Mucosa of descending colon (tissue), 3 donors: ENCODE data around the gene PAPSS2. TPM values are rescaled to one million over a fixed set of nuclear protein-coding genes. Genes with fewer than 3 reads are reported as not detected.
"Not testable (repeated sequence)": the region's sequence is repeated elsewhere in the genome, so short reads cannot be mapped to it uniquely, and the experiment has no call there.

Experiments
- ATAC-seq: fragments of 200-7000 bp; cut with Tn5 transposase; one replicate; pipeline ENCODE4 v1.9.1; 2020; ENCODE audit warnings: mild to moderate bottlenecking, moderate library complexity
- DNase-seq, 3 donors: peaks; one replicate each; pipeline ENCODE4 v3.0.0-alpha.2; 2020
- H3K36me3 ChIP-seq: fragments of 200-600 bp; one replicate; pipeline ENCODE4 v1.8.0; 2021; ENCODE audit warnings: low read depth, mild to moderate bottlenecking
- H3K4me1 ChIP-seq: fragments of 200-600 bp; one replicate; pipeline ENCODE4 v1.8.0; 2021; ENCODE audit warnings: low read depth, mild to moderate bottlenecking
- H3K4me3 ChIP-seq: fragments of 200-600 bp; one replicate; pipeline ENCODE4 v1.8.0; 2021; ENCODE audit warnings: mild to moderate bottlenecking
- H3K9me3 ChIP-seq: fragments of 200-600 bp; one replicate; pipeline ENCODE4 v1.8.0; 2021; ENCODE audit warnings: mild to moderate bottlenecking
- CTCF ChIP-seq: fragments of 200-600 bp; IDR thresholded peaks from one replicate; pipeline ENCODE4 v1.8.0; 2022; ENCODE audit warnings: antibody characterized with exemption, mild to moderate bottlenecking
- intact Hi-C, 2 donors: fragments of 100-400 bp; cut with DNase I in 1 of 2; cut with micrococcal nuclease in 1 of 2; formaldehyde crosslinking; loops; one replicate each; pipeline versions ENCODE4 v1.11.0 to v1.11.1; 2022; cut with DNase I, micrococcal nuclease
- total RNA-seq, 3 donors: library from RNA; stranded (reverse); fragmentation: NEBNext Ultra II Directional in 2 of 3; extraction: Animal tissue kit (Norgen Biotek cat#: 25700) in 2 of 3; gene quantifications; one replicate each; pipeline versions ENCODE4 v1.2.1 to v1.2.4, GENCODE V29; 2021 to 2023
- donor health status: DM: no; HTN: no; CAD: no; lungs with moderate emphysema.
- donor health status: DM: no; HTN: no; CAD: no.
- donor health status: DM: no; HTN: yes; CAD: no.

Gene PAPSS2
- total RNA-seq, 3 donors from 2014 or later: 123 to 399 (median 147) TPM

- H3K36me3 ChIP-seq: no peaks in the 10 kb centered on the region
- no peak overlapping the region for H3K4me3 ChIP-seq
- TF ChIP-seq CTCF: no peak
- DNase-seq: no peak
- H3K9me3 ChIP-seq: no peaks in the 10 kb centered on the region
- no peaks in the 10 kb centered on the region for H3K4me1 ChIP-seq
- intact Hi-C loops: no loop called here
- ATAC-seq: no peak
Observed at GRCh38 chr10:87636313-87636915, 23.3 kb upstream of the PAPSS2 start.

- Histone ChIP-seq H3K36me3 (no peaks in the 10 kb centered on the region), H3K9me3 (no peaks in the 10 kb centered on the region), H3K4me3 (no peak overlapping the region), H3K4me1 (no peaks in the 10 kb centered on the region)
- TF ChIP-seq CTCF: no peak
- no peak for DNase-seq
- no peak for ATAC-seq
- intact Hi-C loops: no loop called here
Observed at GRCh38 chr10:87639493-87639892, 20.2 kb upstream of the PAPSS2 start.

- no peak for TF ChIP-seq CTCF
- Histone ChIP-seq H3K4me1 (no peaks in the 10 kb centered on the region), H3K4me3 (no peak overlapping the region), H3K9me3 (no peaks in the 10 kb centered on the region), H3K36me3 (no peaks in the 10 kb centered on the region)
- ATAC-seq (no peak), DNase-seq (no peak)
- intact Hi-C loops: no loop called here
Observed at GRCh38 chr10:87640043-87640442, 19.6 kb upstream of the PAPSS2 start.

GRCh38 chr10:87642486-87642885 lies 17.2 kb upstream of the PAPSS2 start:
- TF ChIP-seq CTCF: no peak
- DNase-seq: no peak
- H3K4me1 ChIP-seq: no peaks in the 10 kb centered on the region
- no peaks in the 10 kb centered on the region for H3K9me3 ChIP-seq
- no peak for ATAC-seq
- H3K36me3 ChIP-seq: no peaks in the 10 kb centered on the region
- H3K4me3 ChIP-seq: no peak overlapping the region
- intact Hi-C loops: no loop called here

GRCh38 chr10:87642988-87643387 lies 16.7 kb upstream of the PAPSS2 start:
- H3K9me3 ChIP-seq: no peaks in the 10 kb centered on the region
- ATAC-seq (no peak), DNase-seq (no peak)
- no peak for TF ChIP-seq CTCF
- H3K36me3 ChIP-seq: no peaks in the 10 kb centered on the region
- intact Hi-C loops: no loop called here
- no peak overlapping the region for H3K4me3 ChIP-seq
- H3K4me1 ChIP-seq: no peaks in the 10 kb centered on the region

- TF ChIP-seq CTCF: no peak
- DNase-seq: no peak
- no peaks in the 10 kb centered on the region for H3K36me3 ChIP-seq
- intact Hi-C loops: no loop called here
- no peaks in the 10 kb centered on the region for H3K4me1 ChIP-seq
- H3K4me3 ChIP-seq: no peak overlapping the region
- no peak for ATAC-seq
- H3K9me3 ChIP-seq: no peaks in the 10 kb centered on the region
Observed at GRCh38 chr10:87643920-87644319, 15.8 kb upstream of the PAPSS2 start.

- DNase-seq, ATAC-seq, H3K4me1 ChIP-seq, H3K36me3 ChIP-seq, H3K4me3 ChIP-seq, intact Hi-C loops, H3K9me3 ChIP-seq: not testable (repeated sequence)
Observed at GRCh38 chr10:87644500-87644899, 15.2 kb upstream of the PAPSS2 start.
